ENCODE measurements around the gene GPR141.

GPR141 gene

DNA sequence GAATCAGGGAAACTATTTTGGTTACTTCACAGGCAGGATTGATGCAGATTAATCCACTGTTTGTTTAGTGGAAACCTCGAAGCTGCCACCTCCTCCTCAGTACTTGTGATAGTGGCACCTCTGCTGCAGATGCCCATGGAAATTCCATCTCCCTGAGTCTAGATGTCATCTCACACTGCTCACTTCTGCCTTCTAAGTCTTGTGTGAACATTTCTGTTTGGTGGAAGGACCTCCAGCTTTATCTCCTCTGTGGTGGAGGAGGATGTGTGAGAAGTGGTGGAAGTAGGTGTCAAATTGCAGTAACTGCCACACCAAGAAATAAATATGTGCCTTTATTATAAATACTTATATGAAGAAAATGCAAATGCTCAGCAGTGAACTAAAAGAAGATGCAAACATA, 25.8 kb upstream of the GPR141 start:
- TF ChIP-seq, protein P1, sequence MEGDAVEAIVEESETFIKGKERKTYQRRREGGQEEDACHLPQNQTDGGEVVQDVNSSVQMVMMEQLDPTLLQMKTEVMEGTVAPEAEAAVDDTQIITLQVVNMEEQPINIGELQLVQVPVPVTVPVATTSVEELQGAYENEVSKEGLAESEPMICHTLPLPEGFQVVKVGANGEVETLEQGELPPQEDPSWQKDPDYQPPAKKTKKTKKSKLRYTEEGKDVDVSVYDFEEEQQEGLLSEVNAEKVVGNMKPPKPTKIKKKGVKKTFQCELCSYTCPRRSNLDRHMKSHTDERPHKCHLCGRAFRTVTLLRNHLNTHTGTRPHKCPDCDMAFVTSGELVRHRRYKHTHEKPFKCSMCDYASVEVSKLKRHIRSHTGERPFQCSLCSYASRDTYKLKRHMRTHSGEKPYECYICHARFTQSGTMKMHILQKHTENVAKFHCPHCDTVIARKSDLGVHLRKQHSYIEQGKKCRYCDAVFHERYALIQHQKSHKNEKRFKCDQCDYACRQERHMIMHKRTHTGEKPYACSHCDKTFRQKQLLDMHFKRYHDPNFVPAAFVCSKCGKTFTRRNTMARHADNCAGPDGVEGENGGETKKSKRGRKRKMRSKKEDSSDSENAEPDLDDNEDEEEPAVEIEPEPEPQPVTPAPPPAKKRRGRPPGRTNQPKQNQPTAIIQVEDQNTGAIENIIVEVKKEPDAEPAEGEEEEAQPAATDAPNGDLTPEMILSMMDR (IDR thresholded peaks at IDR 0.05; ENCODE audit: low read depth, low read length) = no peak
- no peak for DNase-seq (ENCODE audit: low read depth in 2 of 2)
- no peak overlapping the region for H3K4me3 ChIP-seq (replicated peaks in 1 of 2; ENCODE audit: low read depth in 2 of 2, low read length in 2 of 2)

DNA sequence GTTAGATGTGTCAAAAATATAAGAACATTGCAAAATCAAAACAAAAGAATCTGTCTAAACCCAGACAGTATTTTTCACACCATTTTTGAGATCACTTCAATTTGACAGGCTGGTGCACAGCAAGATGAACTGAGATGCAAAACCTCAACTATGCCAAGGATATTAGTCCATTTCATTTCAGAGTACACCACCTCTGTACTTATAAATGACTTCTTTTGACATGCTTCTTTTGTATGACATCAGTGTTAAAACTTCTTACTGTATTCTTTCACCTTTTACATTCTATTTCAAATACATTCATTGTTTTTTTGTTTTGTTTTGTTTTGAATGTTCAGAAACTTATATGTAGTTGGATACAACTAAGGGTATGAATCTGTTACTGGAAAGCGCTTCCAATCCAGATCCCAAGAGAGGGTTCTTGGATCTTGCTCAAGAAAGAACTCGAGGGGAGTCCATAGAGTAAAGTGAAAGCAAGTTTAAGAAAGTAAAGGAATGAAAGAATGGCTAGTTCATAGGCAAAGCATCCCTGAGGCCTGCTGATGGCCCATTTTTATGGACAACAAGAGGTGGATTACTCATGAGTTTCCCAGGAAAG, 23.5 kb upstream of the GPR141 start:
- TF ChIP-seq, protein P1 (IDR thresholded peaks at IDR 0.05; ENCODE audit: low read depth, low read length) = no peak
- DNase-seq (ENCODE audit: low read depth in 2 of 2) = no peak
- H3K4me3 ChIP-seq (replicated peaks in 1 of 2; ENCODE audit: low read depth in 2 of 2, low read length in 2 of 2) = no peak overlapping the region

DNA sequence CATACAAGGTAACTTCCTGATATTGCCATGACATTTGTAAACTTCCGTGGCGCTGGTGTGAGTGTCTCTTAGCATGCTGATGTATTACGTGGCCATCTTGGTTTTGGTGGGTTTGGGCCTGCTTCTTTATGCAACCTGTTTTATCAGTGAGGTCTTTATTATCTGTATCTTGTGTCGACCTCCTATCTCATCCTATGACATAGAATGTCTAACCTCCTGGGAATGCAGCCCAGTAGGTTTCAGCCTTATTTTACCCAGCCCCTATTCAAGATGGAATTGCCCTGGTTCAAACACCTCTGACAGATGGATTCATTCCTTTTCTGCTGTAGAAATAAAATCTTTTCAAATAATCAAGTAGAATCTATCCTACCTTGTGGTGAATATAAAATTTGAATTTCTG, 23.0 kb upstream of the GPR141 start:
- no peak overlapping the region for H3K4me3 ChIP-seq (replicated peaks in 1 of 2; ENCODE audit: low read depth in 2 of 2, low read length in 2 of 2)
- TF ChIP-seq, protein P1 (IDR thresholded peaks at IDR 0.05; ENCODE audit: low read depth, low read length) = no peak
- no peak for DNase-seq (ENCODE audit: low read depth in 2 of 2)

DNA sequence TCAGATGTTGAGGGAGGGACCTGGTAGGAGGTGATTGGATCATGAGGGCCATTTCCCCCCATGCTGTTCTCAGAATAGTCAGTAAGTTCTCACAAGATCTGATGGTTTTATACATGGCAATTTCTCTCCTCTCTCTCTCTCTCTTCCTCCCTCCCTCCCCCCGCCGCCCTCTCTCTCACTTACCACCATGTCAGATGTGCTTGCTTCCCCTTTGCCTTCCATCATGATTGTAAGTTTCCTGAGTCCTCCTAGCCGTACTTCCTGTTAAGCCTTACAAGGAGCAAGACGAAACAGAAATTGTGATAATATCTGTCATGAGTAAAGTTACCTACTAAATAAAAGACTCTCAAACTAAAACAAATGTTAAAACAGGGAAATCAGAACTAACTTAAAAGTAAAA, 19.9 kb upstream of the GPR141 start:
- no peak overlapping the region for H3K4me3 ChIP-seq (replicated peaks in 1 of 2; ENCODE audit: low read depth in 2 of 2, low read length in 2 of 2)
- TF ChIP-seq, protein P1 (IDR thresholded peaks at IDR 0.05; ENCODE audit: low read depth, low read length) = no peak
- no peak for DNase-seq (ENCODE audit: low read depth in 2 of 2)

DNA sequence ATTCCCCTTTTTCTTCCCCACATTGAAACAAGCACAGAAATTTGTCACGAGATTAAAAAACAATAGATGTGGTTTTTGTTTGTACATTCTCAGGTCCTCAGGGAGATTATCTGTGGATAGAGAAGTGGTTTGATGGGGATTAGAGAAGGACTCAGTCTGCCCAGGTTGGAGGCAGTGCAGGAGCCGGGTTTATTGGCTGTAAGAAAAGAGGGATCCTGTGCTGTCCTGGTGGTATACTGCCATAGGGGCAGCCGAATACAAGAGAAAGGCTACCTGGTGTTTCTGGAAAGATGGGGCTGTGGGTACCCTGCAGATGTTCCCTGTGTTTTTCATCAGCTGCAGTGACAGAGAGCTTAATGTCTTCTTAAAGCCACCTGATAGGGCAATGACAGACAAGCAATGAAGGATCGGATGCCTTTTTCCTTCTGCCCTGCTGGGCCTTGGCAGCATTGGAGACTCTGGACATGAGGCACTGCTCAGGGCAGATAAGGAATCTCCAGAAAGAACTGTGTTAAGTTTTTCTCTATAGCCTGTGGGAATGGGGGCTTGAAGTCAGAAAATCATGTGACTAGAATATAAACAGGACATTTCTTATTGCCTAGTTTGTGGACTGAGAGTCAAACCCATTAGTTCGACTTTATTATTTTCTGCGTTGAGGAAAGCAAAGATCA, 18.1 kb upstream of the GPR141 start:
- no peak for DNase-seq (ENCODE audit: low read depth in 2 of 2)
- H3K4me3 ChIP-seq (replicated peaks in 1 of 2; ENCODE audit: low read depth in 2 of 2, low read length in 2 of 2) = no peak overlapping the region
- TF ChIP-seq, protein P1 (IDR thresholded peaks at IDR 0.05; ENCODE audit: low read depth, low read length) = no peak

DNA sequence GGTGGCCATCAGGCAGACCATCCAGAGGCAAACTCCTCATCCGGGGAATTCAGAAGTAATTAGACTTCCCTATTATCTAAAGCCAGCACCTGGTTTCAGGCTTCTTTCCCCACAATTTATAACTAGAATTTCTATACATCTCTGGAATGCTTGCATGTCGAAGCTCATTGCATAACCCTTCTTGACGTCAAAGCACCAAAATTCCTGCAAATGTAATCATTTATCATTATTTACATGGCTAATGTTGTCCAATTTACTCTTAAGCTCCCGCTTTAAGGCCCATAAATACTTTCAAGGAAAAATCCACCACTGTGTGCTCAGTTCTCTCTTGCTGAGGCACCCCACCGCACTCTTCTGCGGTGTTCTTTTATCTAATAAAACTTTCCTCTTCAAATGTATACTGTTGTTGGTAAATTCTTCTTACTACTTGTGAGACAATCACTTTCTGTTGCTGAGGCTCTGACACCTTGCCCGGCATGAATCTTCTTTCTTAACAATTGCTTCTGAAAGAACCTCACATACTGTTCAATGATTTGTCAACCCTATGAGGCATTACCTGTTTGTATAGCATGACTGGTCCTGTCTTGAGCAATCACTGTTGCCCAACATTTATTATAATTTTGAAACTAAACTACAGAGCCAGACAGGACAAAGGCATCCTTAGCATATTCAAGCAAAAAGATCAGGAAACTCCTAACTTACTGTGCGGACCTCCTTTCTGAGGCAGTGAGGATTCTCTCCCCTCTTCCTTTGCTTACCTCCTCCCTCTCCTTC, 17.4 kb upstream of the GPR141 start:
- DNase-seq (ENCODE audit: low read depth in 2 of 2) = peak in 1 of 2 donors; percentile 1
- no peak overlapping the region for H3K4me3 ChIP-seq (replicated peaks in 1 of 2; ENCODE audit: low read depth in 2 of 2, low read length in 2 of 2)
- TF ChIP-seq, protein P1 (IDR thresholded peaks at IDR 0.05; ENCODE audit: low read depth, low read length) = no peak
